Measurements from ENCODE around the gene NHSL2.

- TF ChIP-seq POLR2A (IDR thresholded peaks at IDR 0.05) (no peak), CTCF (IDR thresholded peaks at IDR 0.05) (no peak), POLR2AphosphoS5 (IDR thresholded peaks at IDR 0.05) (no peak)
Observed at GRCh38 chrX:72038868-72039267, 128.2 kb downstream of the NHSL2 start.
